Ectodermal cell (in vitro differentiated cells): ENCODE results near the gene ERCC4.
A peak's percentile ranks its signal among the peaks of the same experiment; 100 is the strongest.

Experiments used
- H3K27ac ChIP-seq: 2 replicates; pipeline ENCODE4 v1.7.0; 2013; ENCODE audit warnings: mild to moderate bottlenecking, low read depth, low read length; ENCODE audit not compliant: insufficient read depth, poor library complexity, severe bottlenecking
- H3K27me3 ChIP-seq: 2 replicates; pipeline ENCODE4 v1.7.0; 2013; ENCODE audit warnings: mild to moderate bottlenecking, low read length; ENCODE audit not compliant: insufficient read depth, control insufficient read depth, poor library complexity, severe bottlenecking
- H3K36me3 ChIP-seq: one replicate; pipeline ENCODE4 v1.7.0; 2013; ENCODE audit warnings: low read length; ENCODE audit not compliant: control insufficient read depth, insufficient read depth
- H3K4me1 ChIP-seq: one replicate; pipeline ENCODE4 v1.7.0; 2013; ENCODE audit warnings: low read length; ENCODE audit not compliant: control insufficient read depth, insufficient read depth
- H3K4me3 ChIP-seq: 2 replicates; pipeline ENCODE4 v1.7.0; 2013; ENCODE audit warnings: low read depth, low read length, control low read depth; ENCODE audit not compliant: insufficient read depth
- H3K9me3 ChIP-seq: 2 replicates; pipeline ENCODE4 v1.7.0; 2013; ENCODE audit warnings: mild to moderate bottlenecking, low read length, moderate library complexity; ENCODE audit not compliant: control insufficient read depth
- WGBS, 2 experiments: methylation state at CpG; one replicate each; pipeline ENCODE4 v1.1.7; 2013; ENCODE audit warnings: missing lambda C conversion rate in 2 of 2; 5-methylcytosine and 5-hydroxymethylcytosine counted together

ERCC4 gene

GRCh38 chr16:13944816-13945215 lies 24.9 kb downstream of the ERCC4 start:
- Histone ChIP-seq H3K4me3 (no peak overlapping the region), H3K36me3 (peaks cover 12% of the 10 kb centered on the region), H3K27me3 (no peaks in the 10 kb centered on the region), H3K27ac (no peak overlapping the region), H3K9me3 (no peaks in the 10 kb centered on the region), H3K4me1 (no peaks in the 10 kb centered on the region)
- WGBS, 2 experiments, result 92 to 93% methylated on average over 3 to 4 of the region's 4 CpGs

- H3K9me3 ChIP-seq, result no peaks in the 10 kb centered on the region
- 95% methylated on average over 9 of the region's 9 CpGs for WGBS, 2 experiments
- H3K4me1 ChIP-seq, result no peaks in the 10 kb centered on the region
- H3K36me3 ChIP-seq, result peaks cover 12% of the 10 kb centered on the region
- no peak overlapping the region for H3K4me3 ChIP-seq
- H3K27ac ChIP-seq, result no peak overlapping the region
- no peaks in the 10 kb centered on the region for H3K27me3 ChIP-seq
Measured at GRCh38 chr16:13945744-13946485, 26.0 kb downstream of the ERCC4 start.

- H3K4me3 ChIP-seq, result no peak overlapping the region
- no peaks in the 10 kb centered on the region for H3K4me1 ChIP-seq
- H3K27me3 ChIP-seq, result no peaks in the 10 kb centered on the region
- WGBS, 2 experiments, result 93 to 97% methylated on average over 9 of the region's 9 CpGs
- peaks cover 12% of the 10 kb centered on the region for H3K36me3 ChIP-seq
- no peak overlapping the region for H3K27ac ChIP-seq
- no peaks in the 10 kb centered on the region for H3K9me3 ChIP-seq
Measured at GRCh38 chr16:13948086-13948485, 28.1 kb downstream of the ERCC4 start.

- Histone ChIP-seq H3K4me3 (no peak overlapping the region), H3K27me3 (no peaks in the 10 kb centered on the region), H3K27ac (no peak overlapping the region), H3K9me3 (no peaks in the 10 kb centered on the region), H3K36me3 (peaks cover 3% of the 10 kb centered on the region), H3K4me1 (no peaks in the 10 kb centered on the region)
- WGBS, 2 experiments, result 86 to 90% methylated on average over 2 to 3 of the region's 5 CpGs
Measured at GRCh38 chr16:13950821-13951547, 31.0 kb downstream of the ERCC4 start.

GRCh38 chr16:13951611-13952010 lies 31.7 kb downstream of the ERCC4 start:
- H3K27ac ChIP-seq, result no peak overlapping the region
- H3K4me3 ChIP-seq, result no peak overlapping the region
- WGBS, 2 experiments, result 83 to 84% methylated on average over 1 to 2 of the region's 3 CpGs
- H3K4me1 ChIP-seq, result no peaks in the 10 kb centered on the region
- H3K36me3 ChIP-seq, result no peaks in the 10 kb centered on the region
- no peaks in the 10 kb centered on the region for H3K27me3 ChIP-seq
- H3K9me3 ChIP-seq, result no peaks in the 10 kb centered on the region

GRCh38 chr16:13953501-13953900 lies 33.5 kb downstream of the ERCC4 start:
- Histone ChIP-seq H3K4me1 (peaks cover 6% of the 10 kb centered on the region), H3K9me3 (no peaks in the 10 kb centered on the region), H3K27me3 (no peaks in the 10 kb centered on the region), H3K4me3 (no peak overlapping the region), H3K27ac (no peak overlapping the region), H3K36me3 (no peaks in the 10 kb centered on the region)
- 86 to 92% methylated on average over 2 of the region's 2 CpGs for WGBS, 2 experiments

- Histone ChIP-seq H3K4me3 (no peak overlapping the region), H3K27me3 (no peaks in the 10 kb centered on the region), H3K9me3 (no peaks in the 10 kb centered on the region), H3K27ac (no peak overlapping the region), H3K4me1 (peaks cover 6% of the 10 kb centered on the region), H3K36me3 (no peaks in the 10 kb centered on the region)
- WGBS, 2 experiments, result 72 to 74% methylated on average over 12 to 14 of the region's 14 CpGs
Measured at GRCh38 chr16:13956635-13957196, 36.8 kb downstream of the ERCC4 start.

- H3K4me1 ChIP-seq, result peaks cover 6% of the 10 kb centered on the region
- no peaks in the 10 kb centered on the region for H3K36me3 ChIP-seq
- 54 to 63% methylated on average over 14 of the region's 14 CpGs for WGBS, 2 experiments
- H3K9me3 ChIP-seq, result no peaks in the 10 kb centered on the region
- no peak overlapping the region for H3K4me3 ChIP-seq
- H3K27ac ChIP-seq, result peak overlapping the region; percentile 44
- H3K27me3 ChIP-seq, result no peaks in the 10 kb centered on the region
Measured at GRCh38 chr16:13957197-13958078, 37.5 kb downstream of the ERCC4 start.

GRCh38 chr16:13958474-13958873 lies 38.5 kb downstream of the ERCC4 start:
- WGBS, 2 experiments, result 91 to 100% methylated on average over 3 to 4 of the region's 4 CpGs
- no peak overlapping the region for H3K4me3 ChIP-seq
- H3K27ac ChIP-seq, result no peak overlapping the region
- H3K27me3 ChIP-seq, result no peaks in the 10 kb centered on the region
- H3K4me1 ChIP-seq, result peaks cover 6% of the 10 kb centered on the region
- H3K9me3 ChIP-seq, result no peaks in the 10 kb centered on the region
- no peaks in the 10 kb centered on the region for H3K36me3 ChIP-seq
